OCI-LY7 (cell line): Measurements from ENCODE around the gene KNDC1. TPM values are rescaled to one million over a fixed set of nuclear protein-coding genes. Genes with fewer than 3 reads are reported as not detected.

Experiments
- BruUV-seq: library from RNA; stranded (reverse); fragments of 400-500 nt; replicated peaks from 2 replicates; lab custom pipeline; 2021; lab: Mats Ljungman, UMichigan
- CTCF ChIA-PET: fragments of 300-600 bp; sonication (Branson Sonifier 250); formaldehyde crosslinking; loops from one replicate; lab custom pipeline; 2022; ENCODE audit warnings: antibody characterized with exemption; ENCODE audit not compliant: unreplicated experiment; lab: Charles Lee
- POLR2A ChIA-PET: fragments of 300-600 bp; sonication (Branson Sonifier 250); formaldehyde crosslinking; loops from one replicate; lab custom pipeline; 2022; ENCODE audit warnings: antibody characterized with exemption; lab: Charles Lee
- DNase-seq: peaks from one replicate; pipeline ENCODE4 v3.0.0-alpha.2; 2015; ENCODE audit warnings: low spot score
- H2AFZ ChIP-seq: fragments of 200-600 bp; sonication (generic), shearing (Covaris generic); 2 replicates; pipeline ENCODE4 v1.6.1; 2014; ENCODE audit warnings: mild to moderate bottlenecking, antibody characterized with exemption, low read length, moderate library complexity
- H3K27ac ChIP-seq: fragments of 200-600 bp; sonication (generic); 2 replicates; pipeline ENCODE4 v1.5.1; 2014; ENCODE audit warnings: mixed run types, low read depth, mild to moderate bottlenecking, moderate library complexity, low read length, inconsistent platforms; ENCODE audit not compliant: poor library complexity, severe bottlenecking
- H3K36me3 ChIP-seq: fragments of 200-600 bp; sonication (generic); 2 replicates; pipeline ENCODE4 v1.6.1; 2014; ENCODE audit warnings: mild to moderate bottlenecking, antibody characterized with exemption, low read length, moderate library complexity, mixed read lengths; ENCODE audit not compliant: insufficient read depth
- H3K4me1 ChIP-seq: fragments of 200-600 bp; sonication (generic); 2 replicates; pipeline ENCODE4 v1.5.1; 2014; ENCODE audit warnings: mild to moderate bottlenecking, low read length; ENCODE audit not compliant: insufficient read depth, poor library complexity, severe bottlenecking
- H3K4me2 ChIP-seq: fragments of 200-600 bp; sonication (generic); 2 replicates; pipeline ENCODE4 v1.6.1; 2014; ENCODE audit warnings: mild to moderate bottlenecking, low read length
- H3K4me3 ChIP-seq: fragments of 200-600 bp; sonication (generic); 2 replicates; pipeline ENCODE4 v1.5.1; 2014; ENCODE audit warnings: mild to moderate bottlenecking, low read depth, low read length; ENCODE audit not compliant: poor library complexity, severe bottlenecking
- H3K79me2 ChIP-seq: fragments of 200-600 bp; sonication (generic); 2 replicates; pipeline ENCODE4 v1.6.1; 2016; ENCODE audit warnings: low read depth, mild to moderate bottlenecking, low read length, moderate library complexity, mixed read lengths; ENCODE audit not compliant: insufficient read depth
- H3K9me2 ChIP-seq: fragments of 200-600 bp; sonication (generic); 2 replicates; pipeline ENCODE4 v1.6.1; 2016; ENCODE audit warnings: mild to moderate bottlenecking, low read length, mixed read lengths; ENCODE audit not compliant: insufficient read depth
- H3K9me3 ChIP-seq: fragments of 200-600 bp; sonication (generic); 2 replicates; pipeline ENCODE4 v1.6.1; 2014; ENCODE audit warnings: mild to moderate bottlenecking, mixed run types, low read length, mixed read lengths
- H4K20me1 ChIP-seq: fragments of 200-600 bp; sonication (generic); 2 replicates; pipeline ENCODE4 v1.6.1; 2014; ENCODE audit warnings: mild to moderate bottlenecking, antibody characterized with exemption, low read length, moderate library complexity, mixed read lengths; ENCODE audit not compliant: insufficient read depth
- CTCF ChIP-seq: fragments of 200-600 bp; sonication (generic); conservative IDR thresholded peaks from 2 replicates; pipeline ENCODE4 v1.5.1; 2014; ENCODE audit warnings: mild to moderate bottlenecking, antibody characterized with exemption, low read length, moderate library complexity, mixed read lengths
- EZH2phosphoT487 ChIP-seq: fragments of 200-600 bp; sonication (generic); IDR thresholded peaks from 2 replicates; pipeline ENCODE4 v1.6.1; 2018; ENCODE audit warnings: low read depth, borderline replicate concordance, mild to moderate bottlenecking, mixed run types, antibody characterized with exemption, low read length, moderate library complexity, mixed read lengths
- intact Hi-C: fragments of 100-400 bp; cut with micrococcal nuclease; formaldehyde crosslinking; loops from one replicate; pipeline ENCODE4 v1.10.0; 2022; ENCODE audit not compliant: unreplicated experiment
- total RNA-seq, 2 experiments: library from RNA; depleted of rRNA in 1 of 2; stranded (reverse); fragments of >200 nt in 1 of 2; shearing (Covaris generic) in 1 of 2; gene quantifications; 2 replicates each; pipeline ENCODE4 v1.2.3, GENCODE V29; 2014 to 2022

KNDC1 gene
- total RNA-seq, 2 experiments from 2014 or later: not detected

DNA sequence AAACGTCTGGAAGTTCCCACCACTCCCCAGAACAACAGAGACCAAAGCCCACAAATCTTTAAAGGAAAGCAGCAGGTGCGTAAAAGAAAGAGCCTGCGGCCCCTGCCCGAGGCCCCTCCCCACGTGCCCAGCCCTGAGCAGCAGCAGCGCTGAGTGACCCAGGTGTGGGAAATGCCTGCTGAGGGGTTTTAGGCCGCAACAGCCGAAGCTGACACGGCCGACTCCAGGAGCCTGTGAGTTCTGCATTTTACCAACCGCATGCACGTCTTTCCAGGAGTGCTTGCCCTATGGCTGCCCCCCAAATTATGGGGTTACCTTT lies 1.6 kb upstream of the KNDC1 start:
- Histone ChIP-seq H2AFZ (no peak overlapping the region), H3K9me2 (no peaks in the 10 kb centered on the region), H3K4me2 (no peak overlapping the region), H3K9me3 (no peaks in the 10 kb centered on the region), H3K79me2 (no peaks in the 10 kb centered on the region), H3K4me3 (no peak overlapping the region), H3K27ac (no peak overlapping the region), H3K36me3 (no peaks in the 10 kb centered on the region), H3K4me1 (no peaks in the 10 kb centered on the region), H4K20me1 (no peaks in the 10 kb centered on the region)
- DNase-seq: no peak
- TF ChIP-seq CTCF (no peak), EZH2phosphoT487 (no peak)
- BruUV-seq: no TSS peak
- intact Hi-C loops: no loop called here
- POLR2A ChIA-PET: interaction anchor here (0.7 kb wide), 1 partner anchor 139 kb away, joined by 3 read pairs; no protein-coding TSS in a partner anchor
- CTCF ChIA-PET: no interaction called here

DNA sequence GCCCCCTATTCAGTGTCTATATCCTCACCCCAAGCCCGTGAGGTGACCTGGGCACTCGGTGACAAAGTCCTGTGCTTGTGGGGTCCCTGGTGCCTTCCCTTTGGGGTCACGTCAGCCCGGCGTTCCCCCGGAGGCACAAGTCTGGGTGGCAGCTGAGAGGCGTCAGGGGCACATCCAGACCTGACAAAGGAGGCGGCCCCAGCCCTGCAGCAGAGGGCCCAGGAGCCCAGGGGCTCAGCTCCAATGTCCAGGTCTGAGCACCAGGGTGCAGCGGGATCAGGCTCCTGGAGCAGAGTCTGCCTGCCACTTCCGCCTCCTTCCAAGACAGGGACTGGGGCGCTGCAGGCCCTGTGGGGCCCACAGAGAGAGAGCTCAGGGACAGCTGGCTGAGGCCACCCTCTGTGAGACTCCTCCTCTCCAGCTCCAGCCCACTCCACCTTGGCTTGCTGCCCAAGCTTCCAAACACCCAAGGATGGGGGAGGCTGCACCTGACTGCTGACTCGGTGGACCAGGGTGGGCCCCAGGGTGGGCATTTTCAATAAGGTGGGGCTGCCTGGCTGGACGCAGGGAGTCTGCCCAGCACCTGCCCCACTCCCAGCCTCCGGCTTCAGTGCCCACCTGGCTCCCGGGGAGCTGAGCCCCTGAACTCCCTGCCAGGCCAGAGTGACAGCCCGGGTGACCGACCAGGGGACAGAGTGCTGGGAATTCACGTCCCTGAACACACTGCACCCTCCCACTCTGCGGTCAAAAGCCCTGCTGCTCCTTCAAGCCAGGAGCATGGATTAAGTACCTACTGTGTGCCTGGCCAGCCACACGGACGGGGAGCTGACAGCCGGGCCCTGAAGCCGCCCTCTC lies 1.0 kb upstream of the KNDC1 start:
- H3K27ac ChIP-seq: no peak overlapping the region
- H3K4me3 ChIP-seq: no peak overlapping the region
- no peaks in the 10 kb centered on the region for H3K9me3 ChIP-seq
- BruUV-seq: no TSS peak
- intact Hi-C loops: no loop called here
- H3K4me2 ChIP-seq: no peak overlapping the region
- DNase-seq: no peak
- no peaks in the 10 kb centered on the region for H3K4me1 ChIP-seq
- CTCF ChIA-PET: no interaction called here
- POLR2A ChIA-PET: no interaction called here
- no peaks in the 10 kb centered on the region for H4K20me1 ChIP-seq
- H3K79me2 ChIP-seq: no peaks in the 10 kb centered on the region
- TF ChIP-seq CTCF (no peak), EZH2phosphoT487 (no peak)
- no peaks in the 10 kb centered on the region for H3K9me2 ChIP-seq
- no peak overlapping the region for H2AFZ ChIP-seq
- H3K36me3 ChIP-seq: no peaks in the 10 kb centered on the region

DNA sequence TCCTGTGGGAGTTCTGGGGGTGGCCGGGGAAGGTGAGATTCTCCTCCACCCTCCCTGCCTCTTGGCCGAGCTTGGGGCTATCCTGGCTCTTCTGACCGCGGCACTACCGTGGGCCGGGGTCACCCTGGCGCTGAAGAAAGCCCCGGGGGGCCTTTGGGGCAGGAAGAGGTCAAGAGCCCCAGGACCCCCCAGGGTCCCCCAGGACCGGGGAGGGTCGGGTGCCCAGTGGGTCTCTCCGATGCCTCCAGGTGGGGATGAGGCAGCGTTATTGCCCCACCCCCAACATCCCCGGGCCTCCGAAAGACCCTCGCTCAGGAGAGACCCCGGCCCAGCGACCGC lies 439 bp upstream of the KNDC1 start:
- no peaks in the 10 kb centered on the region for H3K4me1 ChIP-seq
- TF ChIP-seq CTCF: no peak
- TF ChIP-seq EZH2phosphoT487: no peak
- ChIA-PET CTCF (no interaction called here), POLR2A (no interaction called here)
- no peaks in the 10 kb centered on the region for H3K9me3 ChIP-seq
- H3K79me2 ChIP-seq: no peaks in the 10 kb centered on the region
- no peak overlapping the region for H3K4me2 ChIP-seq
- no peaks in the 10 kb centered on the region for H3K9me2 ChIP-seq
- H3K4me3 ChIP-seq: no peak overlapping the region
- no peak for DNase-seq
- no TSS peak for BruUV-seq
- intact Hi-C loops: no loop called here
- H2AFZ ChIP-seq: no peak overlapping the region
- H3K36me3 ChIP-seq: no peaks in the 10 kb centered on the region
- no peaks in the 10 kb centered on the region for H4K20me1 ChIP-seq
- H3K27ac ChIP-seq: no peak overlapping the region
